ENCODE data around the gene TIMM8B.
"Not testable (repeated sequence)": the region's sequence is repeated elsewhere in the genome, so short reads cannot be mapped to it uniquely, and the experiment has no call there.

Gene TIMM8B

GRCh38 chr11:112046647-112047046 is 39.9 kb downstream of the TIMM8B start:
- H3K36me3 ChIP-seq (ENCODE audit: control insufficient read depth in 5 of 5, insufficient read depth in 5 of 5, low read length in 5 of 5): peaks cover 30 to 60% (median 42%) of the 10 kb centered on the region in 5 donors
- H3K9me3 ChIP-seq (ENCODE audit: control insufficient read depth in 5 of 5, low read length in 5 of 5); H3K27ac ChIP-seq (ENCODE audit: low read depth, low read length); H3K4me1 ChIP-seq (ENCODE audit: control insufficient read depth in 5 of 5, insufficient read depth in 5 of 5, low read length in 5 of 5); H3K4me3 ChIP-seq (ENCODE audit: low read depth in 1 of 5, low read length in 5 of 5); H3K27me3 ChIP-seq (ENCODE audit: control insufficient read depth in 5 of 5, insufficient read depth in 4 of 5, low read length in 5 of 5); H3K9ac ChIP-seq (ENCODE audit: low read length in 5 of 5): not testable (repeated sequence)

- Histone ChIP-seq H3K4me1 (ENCODE audit: control insufficient read depth in 5 of 5, insufficient read depth in 5 of 5, low read length in 5 of 5) (no peaks in the 10 kb centered on the region), H3K4me3 (ENCODE audit: low read depth in 1 of 5, low read length in 5 of 5) (no peak overlapping the region), H3K36me3 (ENCODE audit: control insufficient read depth in 5 of 5, insufficient read depth in 5 of 5, low read length in 5 of 5) (peaks cover 33 to 54% (median 43%) of the 10 kb centered on the region in 5 donors), H3K27ac (ENCODE audit: low read depth, low read length) (no peak overlapping the region), H3K9ac (ENCODE audit: low read length in 5 of 5) (no peak overlapping the region), H3K27me3 (ENCODE audit: control insufficient read depth in 5 of 5, insufficient read depth in 4 of 5, low read length in 5 of 5) (no peaks in the 10 kb centered on the region), H3K9me3 (ENCODE audit: control insufficient read depth in 5 of 5, low read length in 5 of 5) (no peaks in the 10 kb centered on the region)
These were observed 41.6 kb downstream of the TIMM8B start for GRCh38 chr11:112044961-112045360.

- peaks cover 42 to 61% (median 52%) of the 10 kb centered on the region in 5 donors for H3K36me3 ChIP-seq (ENCODE audit: control insufficient read depth in 5 of 5, insufficient read depth in 5 of 5, low read length in 5 of 5)
- peak overlapping the region in 1 of 5 donors; percentile 51 for H3K9ac ChIP-seq (ENCODE audit: low read length in 5 of 5)
- no peak overlapping the region for H3K27ac ChIP-seq (ENCODE audit: low read depth, low read length)
- no peaks in the 10 kb centered on the region for H3K4me1 ChIP-seq (ENCODE audit: control insufficient read depth in 5 of 5, insufficient read depth in 5 of 5, low read length in 5 of 5)
- H3K9me3 ChIP-seq (ENCODE audit: control insufficient read depth in 5 of 5, low read length in 5 of 5): no peaks in the 10 kb centered on the region
- H3K4me3 ChIP-seq (ENCODE audit: low read depth in 1 of 5, low read length in 5 of 5): no peak overlapping the region
- H3K27me3 ChIP-seq (ENCODE audit: control insufficient read depth in 5 of 5, insufficient read depth in 4 of 5, low read length in 5 of 5): no peaks in the 10 kb centered on the region
These were observed 43.6 kb downstream of the TIMM8B start for GRCh38 chr11:112042961-112043304.

GRCh38 chr11:112042161-112042960 is 44.2 kb downstream of the TIMM8B start:
- Histone ChIP-seq H3K9ac (ENCODE audit: low read length in 5 of 5) (peak overlapping the region in 2 of 5 donors; percentile 11 to 51), H3K4me3 (ENCODE audit: low read depth in 1 of 5, low read length in 5 of 5) (no peak overlapping the region), H3K27me3 (ENCODE audit: control insufficient read depth in 5 of 5, insufficient read depth in 4 of 5, low read length in 5 of 5) (no peaks in the 10 kb centered on the region), H3K4me1 (ENCODE audit: control insufficient read depth in 5 of 5, insufficient read depth in 5 of 5, low read length in 5 of 5) (no peaks in the 10 kb centered on the region), H3K36me3 (ENCODE audit: control insufficient read depth in 5 of 5, insufficient read depth in 5 of 5, low read length in 5 of 5) (peaks cover 48 to 67% (median 57%) of the 10 kb centered on the region in 5 donors), H3K27ac (ENCODE audit: low read depth, low read length) (peak overlapping the region; percentile 50), H3K9me3 (ENCODE audit: control insufficient read depth in 5 of 5, low read length in 5 of 5) (no peaks in the 10 kb centered on the region)

GRCh38 chr11:112037527-112037926 is 49.0 kb downstream of the TIMM8B start:
- Histone ChIP-seq H3K27me3 (ENCODE audit: control insufficient read depth in 5 of 5, insufficient read depth in 4 of 5, low read length in 5 of 5) (no peaks in the 10 kb centered on the region), H3K36me3 (ENCODE audit: control insufficient read depth in 5 of 5, insufficient read depth in 5 of 5, low read length in 5 of 5) (peaks cover 43 to 65% (median 51%) of the 10 kb centered on the region in 5 donors), H3K9ac (ENCODE audit: low read length in 5 of 5) (no peak overlapping the region), H3K4me1 (ENCODE audit: control insufficient read depth in 5 of 5, insufficient read depth in 5 of 5, low read length in 5 of 5) (no peaks in the 10 kb centered on the region), H3K9me3 (ENCODE audit: control insufficient read depth in 5 of 5, low read length in 5 of 5) (no peaks in the 10 kb centered on the region), H3K27ac (ENCODE audit: low read depth, low read length) (no peak overlapping the region), H3K4me3 (ENCODE audit: low read depth in 1 of 5, low read length in 5 of 5) (no peak overlapping the region)
